H1 (cell line): ENCODE data around the gene OR13C4.

Experiments
- ATF2 ChIP-seq: IDR thresholded peaks from 2 replicates; pipeline ENCODE4 v1.6.1; 2012; ENCODE audit warnings: low read length, inconsistent platforms
- ATF3 ChIP-seq: IDR thresholded peaks from 2 replicates; pipeline ENCODE4 v1.6.1; 2011; ENCODE audit warnings: low read depth, mild to moderate bottlenecking, low read length; ENCODE audit not compliant: insufficient read depth
- CTCF ChIP-seq, 3 experiments: IDR thresholded peaks; 1 replicate in 2 of 3; 2 replicates in 1 of 3; pipeline versions ENCODE4 v1.5.1 to v1.6.1; 2011; ENCODE audit warnings: low read length in 3 of 3, mild to moderate bottlenecking in 3 of 3, inconsistent platforms in 2 of 3, low read depth in 1 of 3, moderate library complexity in 1 of 3; ENCODE audit not compliant: insufficient read depth in 1 of 3; ENCODE audit errors: control extremely low read depth in 1 of 3
- HDAC6 ChIP-seq: IDR thresholded peaks from one replicate; pipeline ENCODE4 v1.7.1; 2012; ENCODE audit warnings: low read depth, mild to moderate bottlenecking, inconsistent platforms, low read length, moderate library complexity
- JUN ChIP-seq: IDR thresholded peaks from 2 replicates; pipeline ENCODE4 v1.6.1; 2011; ENCODE audit warnings: low read depth, mild to moderate bottlenecking, improper control_type of control experiment, low read length
- JUND ChIP-seq: IDR thresholded peaks from 2 replicates; pipeline ENCODE4 v1.6.1; 2011; ENCODE audit warnings: mild to moderate bottlenecking, improper control_type of control experiment, low read length
- KDM1A ChIP-seq: fragments of 200-600, 300-600 bp; sonication (generic); IDR thresholded peaks from 2 replicates; pipeline ENCODE4 v1.7.1; 2016; ENCODE audit warnings: mild to moderate bottlenecking, low read length, borderline replicate concordance
- MAX ChIP-seq: IDR thresholded peaks from 2 replicates; pipeline ENCODE4 v1.6.1; 2012; ENCODE audit warnings: inconsistent platforms
- RAD21 ChIP-seq, 2 experiments: IDR thresholded peaks in 1 of 2; conservative IDR thresholded peaks in 1 of 2; 2 replicates each; pipeline ENCODE4 v1.6.1; 2011; ENCODE audit warnings: low read depth in 2 of 2, low read length in 2 of 2, improper control_type of control experiment in 1 of 2, inconsistent platforms in 1 of 2, mild to moderate bottlenecking in 1 of 2, moderate library complexity in 1 of 2
- RNF2 ChIP-seq: fragments of 200-900, 300-1000 bp; sonication (generic); IDR thresholded peaks from 2 replicates; pipeline ENCODE4 v1.7.1; 2016; ENCODE audit warnings: borderline replicate concordance, low read depth, mild to moderate bottlenecking, antibody characterized with exemption, low read length; ENCODE audit not compliant: poor library complexity, severe bottlenecking; ENCODE audit errors: missing control alignments
- SRF ChIP-seq: IDR thresholded peaks from 2 replicates; pipeline ENCODE4 v1.6.1; 2011; ENCODE audit warnings: mild to moderate bottlenecking, low read depth, low read length, moderate library complexity
- TAF7 ChIP-seq: optimal IDR thresholded peaks from 2 replicates; pipeline ENCODE3; 2011; ENCODE audit warnings: low read depth, mild to moderate bottlenecking, inconsistent platforms, low read length, moderate library complexity, borderline replicate concordance
- TEAD4 ChIP-seq: IDR thresholded peaks from 2 replicates; pipeline ENCODE4 v1.6.1; 2012; ENCODE audit warnings: low read depth, low read length, inconsistent platforms, mixed read lengths
- YY1 ChIP-seq: IDR thresholded peaks from 2 replicates; pipeline ENCODE4 v1.6.1; 2011; ENCODE audit warnings: low read depth, mild to moderate bottlenecking, low read length

GRCh38 chr9:104503963-104504362, 23.0 kb downstream of the OR13C4 start, which contains the start of gene OR13F1:
- no peak for TF ChIP-seq TAF7
- no peak for TF ChIP-seq CTCF (IDR thresholded peaks at IDR 0.05; ENCODE audit: control extremely low read depth in 1 of 3, insufficient read depth in 1 of 3, low read depth in 1 of 3, low read length in 3 of 3)
- no peak for TF ChIP-seq KDM1A
- TF ChIP-seq MAX, result no peak
- TF ChIP-seq RNF2, result no peak
- TF ChIP-seq JUND, result no peak
- TF ChIP-seq YY1, result no peak
- TF ChIP-seq SRF, result no peak
- no peak for TF ChIP-seq JUN
- no peak for TF ChIP-seq HDAC6
- TF ChIP-seq ATF3, result no peak
- no peak for TF ChIP-seq RAD21 (IDR thresholded peaks at IDR 0.05 in 1 of 2, conservative IDR thresholded peaks at IDR 0.05 in 1 of 2; ENCODE audit: low read depth in 2 of 2, low read length in 2 of 2)
- TF ChIP-seq ATF2, result no peak
- no peak for TF ChIP-seq TEAD4
